Measurements from ENCODE around the gene CDC5L.
A peak's percentile ranks its signal among the peaks of the same experiment; 100 is the strongest.

Gene CDC5L

GRCh38 chr6:44404715-44405099, 17.2 kb downstream of the CDC5L start:
- intact Hi-C loops (cut with DNase I): no loop called here
- no peak for DNase-seq

- DNase-seq: no peak
- intact Hi-C loops (cut with DNase I): no loop called here
Observed at GRCh38 chr6:44407951-44408670, 20.6 kb downstream of the CDC5L start.

DNA sequence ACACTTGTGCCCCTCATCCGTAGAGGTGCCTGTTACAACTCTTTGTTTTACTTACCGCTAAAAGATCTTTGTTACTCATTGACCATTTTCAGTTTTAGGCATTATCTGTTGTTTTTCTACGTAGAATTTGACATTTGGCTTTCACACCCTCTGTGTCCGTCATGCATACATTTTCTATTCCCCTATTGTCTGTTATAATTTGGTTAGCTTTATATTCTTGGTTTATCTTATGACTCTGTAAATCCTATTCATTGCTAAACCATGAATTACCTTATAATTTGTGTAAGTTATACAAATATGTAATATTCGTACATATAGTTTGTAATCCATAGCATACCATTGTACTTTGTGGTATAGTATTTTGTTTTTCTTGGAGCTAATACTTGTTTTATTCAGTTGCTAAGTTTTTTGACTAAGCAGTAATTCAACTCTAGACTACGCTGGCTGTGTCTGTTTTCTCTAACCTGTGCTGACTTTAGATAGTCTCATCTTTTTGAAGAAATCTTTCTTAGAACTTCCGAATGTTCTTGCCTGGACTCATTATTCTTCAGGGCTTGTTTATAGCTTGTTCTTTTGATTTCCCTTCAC, 21.8 kb downstream of the CDC5L start:
- intact Hi-C loops (cut with DNase I): no loop called here
- DNase-seq: no peak

- no peak for DNase-seq
- intact Hi-C loops (cut with DNase I): no loop called here
Observed at GRCh38 chr6:44410363-44410762, 22.9 kb downstream of the CDC5L start.

DNA sequence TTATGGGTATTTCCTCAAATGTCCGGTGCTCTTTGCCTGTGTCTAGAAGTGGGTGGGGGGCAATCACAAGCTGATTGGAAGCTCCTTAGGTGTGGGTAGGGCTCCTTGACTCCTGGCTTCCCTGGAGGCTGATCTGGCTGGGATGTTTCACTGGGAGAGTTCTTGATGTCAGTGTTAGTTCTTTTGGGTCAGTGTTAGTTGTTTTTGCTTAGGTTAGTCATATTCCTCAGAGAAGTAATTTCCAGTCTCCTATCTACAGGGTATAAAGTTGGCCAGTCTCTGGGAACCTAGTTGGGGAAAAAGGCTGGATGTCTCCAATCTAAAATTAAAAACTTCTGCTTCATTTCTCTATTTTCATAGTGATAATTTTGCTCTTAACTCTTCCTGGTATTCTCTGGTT, 23.6 kb downstream of the CDC5L start:
- intact Hi-C loops (cut with DNase I): no loop called here
- no peak for DNase-seq

DNA sequence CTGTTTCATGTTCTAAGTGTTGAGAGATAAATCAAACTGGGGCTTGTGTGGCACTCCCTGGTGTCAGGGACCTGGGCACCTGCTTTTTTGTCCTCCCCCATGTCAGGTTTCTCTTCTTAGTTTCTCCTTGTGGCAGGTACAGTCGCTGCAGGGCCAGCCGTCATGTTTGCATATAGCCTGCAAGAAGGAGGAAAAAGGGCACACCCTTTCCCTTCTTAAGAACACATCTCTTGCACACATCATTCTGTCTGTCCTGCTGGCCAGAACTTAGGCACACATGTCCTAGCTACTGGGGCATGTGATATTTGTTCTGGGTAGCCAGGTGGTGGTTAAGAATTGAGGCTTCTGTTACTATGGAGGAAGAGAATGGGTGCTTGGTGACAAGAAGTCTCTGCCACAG, 27.9 kb downstream of the CDC5L start:
- no peak for DNase-seq
- intact Hi-C loops (cut with DNase I): no loop called here

- intact Hi-C loops (cut with DNase I): no loop called here
- DNase-seq: no peak
Observed at GRCh38 chr6:44415873-44416502, 28.5 kb downstream of the CDC5L start.

GRCh38 chr6:44422531-44422930, 35.0 kb downstream of the CDC5L start:
- intact Hi-C loops (cut with DNase I): no loop called here
- DNase-seq: no peak

DNA sequence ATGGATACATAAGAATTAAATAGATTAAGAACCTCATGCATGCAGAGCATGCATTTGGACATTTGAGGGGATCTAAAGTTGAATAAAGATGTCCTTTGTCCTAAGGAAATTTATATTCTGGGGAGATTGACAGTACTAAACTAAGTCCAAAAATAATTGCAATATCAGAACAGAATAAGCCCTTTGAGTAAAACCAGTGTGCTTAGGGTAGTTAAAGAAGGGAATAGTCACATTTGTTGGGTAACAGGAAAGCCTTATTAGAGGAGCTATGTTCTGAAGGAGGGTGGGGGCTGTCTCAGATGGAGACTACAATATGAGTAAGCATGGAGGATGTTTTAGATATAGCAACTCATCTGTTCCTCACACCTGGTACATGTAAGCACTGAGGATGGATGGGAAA, 35.8 kb downstream of the CDC5L start:
- DNase-seq: no peak
- intact Hi-C loops (cut with DNase I): no loop called here

DNA sequence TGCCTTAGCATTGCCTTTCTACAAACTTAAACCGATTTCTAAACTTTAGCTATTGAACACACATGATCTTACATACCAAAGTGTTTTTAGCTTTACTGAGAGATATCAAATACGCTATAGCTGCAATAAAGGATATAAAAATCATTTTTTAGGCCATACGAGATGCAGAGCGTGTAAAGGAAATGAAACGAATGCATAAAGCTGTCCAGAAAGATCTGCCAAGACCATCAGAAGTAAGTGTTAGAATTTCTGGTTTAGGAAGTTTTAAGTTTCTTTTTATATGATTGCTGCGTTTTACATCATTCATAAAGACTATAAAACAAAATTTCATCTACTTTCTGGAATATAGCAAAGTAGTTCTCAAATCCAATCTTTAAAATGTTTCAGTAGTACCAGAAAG, 38.4 kb downstream of the CDC5L start:
- intact Hi-C loops (cut with DNase I): no loop called here
- no peak for DNase-seq

GRCh38 chr6:44428682-44429081, 41.2 kb downstream of the CDC5L start:
- no peak for DNase-seq
- intact Hi-C loops (cut with DNase I): no loop called here

GRCh38 chr6:44430326-44430725, 42.8 kb downstream of the CDC5L start:
- intact Hi-C loops (cut with DNase I): no loop called here

GRCh38 chr6:44431118-44431725, 43.7 kb downstream of the CDC5L start:
- DNase-seq: peak in 28 of 42 donors; percentile 20 to 82 (median 52)
- intact Hi-C loops (cut with DNase I): no loop called here

More at GRCh38 chr6:44430326-44430725, 42.8 kb downstream of the CDC5L start:
- no peak for DNase-seq

DNA sequence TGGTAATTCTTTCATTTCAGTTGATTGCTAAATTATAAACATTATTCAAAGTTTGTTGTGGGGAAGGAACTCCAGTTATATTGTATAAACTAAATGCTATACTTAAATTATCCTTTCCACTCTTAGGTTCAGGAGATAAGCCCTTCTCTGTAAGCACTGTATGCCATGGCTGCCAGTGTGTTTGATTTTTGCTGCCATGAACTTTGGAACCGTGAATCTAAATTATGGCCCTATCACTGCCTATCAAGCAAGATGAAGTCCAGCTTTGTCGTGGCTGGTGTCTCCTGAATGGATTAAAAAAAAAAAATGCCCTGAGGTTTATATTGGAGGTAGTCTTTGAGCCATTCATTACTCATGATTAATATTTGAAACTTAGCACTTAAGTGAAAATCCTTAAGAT, 44.7 kb downstream of the CDC5L start:
- DNase-seq: no peak

GRCh38 chr6:44432726-44433125, 45.2 kb downstream of the CDC5L start:
- intact Hi-C loops (cut with DNase I): no loop called here
- no peak for DNase-seq

More for the DNA sequence above, 44.7 kb downstream of the CDC5L start:
- intact Hi-C loops (cut with DNase I): no loop called here

DNA sequence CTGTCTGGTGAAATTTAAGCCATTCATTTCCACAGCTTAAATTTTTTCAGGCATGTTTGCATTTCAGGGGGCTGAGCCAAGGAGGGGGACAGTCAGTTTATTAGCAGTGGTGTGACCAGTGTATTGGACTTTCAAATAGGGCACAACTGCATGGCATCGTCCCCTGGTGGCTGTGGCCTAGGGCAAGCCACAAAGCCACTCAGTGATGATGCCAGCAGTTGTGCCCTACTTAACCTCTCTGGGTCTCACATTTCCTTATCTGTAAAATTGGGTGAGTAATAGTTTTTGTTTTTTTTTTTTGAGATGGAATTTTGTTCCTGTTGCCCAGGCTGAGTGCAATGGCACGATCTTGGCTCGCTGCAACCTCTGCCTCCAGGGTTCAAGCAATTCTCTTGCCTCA, 48.0 kb downstream of the CDC5L start:
- no peak for DNase-seq
- intact Hi-C loops (cut with DNase I): no loop called here

- no peak for DNase-seq
- intact Hi-C loops (cut with DNase I): no loop called here
Observed at GRCh38 chr6:44438827-44439226, 51.3 kb downstream of the CDC5L start.

- intact Hi-C loops (cut with DNase I): no loop called here
- DNase-seq: no peak
Observed at GRCh38 chr6:44439270-44440045, 52.0 kb downstream of the CDC5L start.

- no peak for DNase-seq
- intact Hi-C loops (cut with DNase I): no loop called here
Observed at GRCh38 chr6:44441091-44441855, 53.8 kb downstream of the CDC5L start.

Measured in head of caudate nucleus (tissue), 42 donors.